ENCODE results near the gene HUNK.
"Not testable (repeated sequence)": the region's sequence is repeated elsewhere in the genome, so short reads cannot be mapped to it uniquely, and the experiment has no call there.

Gene HUNK

GRCh38 chr21:31872452-31873274 is at the start of gene HUNK:
TSS of gene HUNK (plus strand) at chr21:31873020. CDS start at chr21:31873675, 655 bp downstream.
- peak; percentile 9 for DNase-seq (ENCODE audit: low spot score)

GRCh38 chr21:31829736-31830472 is 42.9 kb upstream of the HUNK start:
- DNase-seq (ENCODE audit: low spot score) = no peak

DNA sequence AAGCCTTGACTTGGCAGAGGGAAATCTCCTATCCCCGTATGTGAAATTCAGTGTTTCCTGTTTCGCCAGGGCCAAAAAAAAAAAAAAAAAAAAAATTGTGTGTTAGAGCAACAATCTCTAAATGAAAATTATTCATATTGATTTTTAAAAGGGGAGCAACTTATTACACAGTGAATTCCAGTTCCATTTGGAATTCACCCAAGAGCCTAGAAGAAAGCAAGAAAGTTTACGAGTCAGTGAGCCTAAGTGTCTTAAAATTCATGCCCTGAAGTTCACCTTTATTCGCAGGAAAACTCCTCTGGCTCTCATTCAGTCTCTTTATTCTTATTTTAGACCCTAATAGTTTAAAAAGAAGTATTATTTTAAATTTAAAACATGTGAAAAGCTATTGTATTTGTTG is 42.1 kb upstream of the HUNK start:
- no peak for DNase-seq (ENCODE audit: low spot score)

DNA sequence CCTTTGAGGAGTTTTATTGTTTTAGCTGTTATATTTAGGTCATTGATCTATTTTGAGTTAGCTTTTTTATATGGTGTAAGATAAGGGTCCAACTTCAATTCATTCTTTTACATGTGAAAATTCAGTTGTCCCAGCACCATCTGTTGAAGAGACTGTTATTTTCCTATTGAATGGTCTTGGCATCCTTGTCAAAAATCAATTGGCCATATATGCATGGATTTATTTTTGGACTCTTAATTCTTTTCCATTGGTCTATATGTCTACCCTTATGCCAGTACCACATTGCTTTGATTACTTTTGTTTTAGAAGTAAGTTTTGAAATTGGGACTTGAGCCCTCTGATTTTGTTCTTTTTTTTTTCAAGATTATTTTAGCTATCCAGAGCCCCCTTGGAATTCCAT is 35.8 kb upstream of the HUNK start:
- no peak for DNase-seq (ENCODE audit: low spot score)

- DNase-seq (ENCODE audit: low spot score) = no peak
These were observed 35.0 kb upstream of the HUNK start for GRCh38 chr21:31837618-31838390.

DNA sequence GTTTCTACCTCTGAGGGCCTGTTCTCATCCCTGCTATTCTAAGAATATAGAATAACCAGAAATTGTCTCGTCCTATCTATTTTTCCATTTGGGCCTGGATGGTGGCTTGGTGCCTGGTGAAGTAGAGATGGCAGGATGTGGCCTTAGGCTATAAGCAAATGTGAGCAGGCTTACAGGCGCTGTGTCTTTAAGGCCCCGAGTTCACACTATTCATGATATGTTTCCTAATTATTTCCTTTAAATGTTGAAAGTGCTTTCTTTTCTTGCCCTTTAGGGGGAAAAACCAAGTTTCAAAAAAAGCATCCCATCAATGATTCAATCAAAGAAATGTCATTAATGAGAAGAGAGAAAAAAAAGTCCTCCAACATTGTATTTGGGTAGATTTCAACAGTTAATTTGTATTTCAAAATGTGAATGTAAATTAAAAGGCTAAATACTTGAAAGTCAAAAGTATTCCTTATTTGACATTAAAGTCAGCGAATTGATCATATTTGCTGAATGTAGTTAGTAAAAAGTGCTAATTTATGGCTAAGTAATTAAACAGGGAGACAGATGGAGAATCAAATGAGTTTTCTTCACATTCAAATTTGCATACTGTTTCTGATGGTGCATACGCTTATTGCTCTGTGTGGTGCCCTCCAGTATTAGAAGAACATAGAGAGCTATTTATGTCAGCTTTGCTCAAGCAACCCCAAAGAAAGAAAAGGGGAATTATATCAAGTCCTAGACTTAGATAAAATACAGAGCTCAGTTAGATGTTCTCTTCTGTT is 34.0 kb upstream of the HUNK start:
- no peak for DNase-seq (ENCODE audit: low spot score)

- DNase-seq (ENCODE audit: low spot score) = no peak
These were observed 28.6 kb upstream of the HUNK start for GRCh38 chr21:31844206-31844605.

GRCh38 chr21:31845151-31845729 is 27.6 kb upstream of the HUNK start:
- DNase-seq (ENCODE audit: low spot score) = no peak

DNA sequence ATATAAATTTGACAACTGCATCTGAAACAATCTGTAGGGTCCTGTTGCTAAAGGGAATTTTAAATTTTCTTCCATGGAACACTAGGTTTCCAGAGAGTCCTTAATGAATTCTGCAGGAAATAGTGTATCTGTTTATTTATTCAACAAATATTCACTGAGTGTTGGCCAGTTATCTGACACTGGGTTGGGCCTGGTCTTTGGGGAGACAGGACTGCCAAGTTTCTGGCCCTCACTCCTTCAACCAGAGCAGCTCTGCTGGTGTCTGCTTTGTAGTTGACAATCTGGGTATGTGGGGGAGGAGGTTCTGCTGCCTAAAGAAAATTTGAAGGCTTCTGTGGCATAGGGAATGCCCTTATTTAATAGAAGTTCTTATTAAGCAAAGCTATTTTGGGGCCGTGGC is 26.1 kb upstream of the HUNK start:
- DNase-seq (ENCODE audit: low spot score) = no peak

DNA sequence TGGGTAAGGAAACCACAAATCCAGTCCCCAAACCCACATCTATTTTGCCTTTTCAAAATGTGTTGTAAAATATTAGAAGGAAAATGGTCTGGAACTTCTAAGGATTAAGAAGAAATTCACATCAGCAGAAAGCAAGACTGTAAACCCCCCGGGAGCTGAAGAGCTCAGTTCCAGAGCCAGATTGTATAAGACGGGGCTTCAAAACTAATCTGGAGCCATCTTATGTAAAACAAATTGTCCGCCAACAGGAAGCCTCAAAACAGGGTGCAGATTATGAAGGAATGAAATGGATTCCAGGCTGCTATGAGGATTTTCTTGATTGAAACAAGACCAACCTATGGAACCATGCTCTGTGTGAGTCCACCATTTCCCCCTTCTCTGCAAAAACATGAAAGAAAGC is 25.1 kb upstream of the HUNK start:
- DNase-seq (ENCODE audit: low spot score) = no peak

DNA sequence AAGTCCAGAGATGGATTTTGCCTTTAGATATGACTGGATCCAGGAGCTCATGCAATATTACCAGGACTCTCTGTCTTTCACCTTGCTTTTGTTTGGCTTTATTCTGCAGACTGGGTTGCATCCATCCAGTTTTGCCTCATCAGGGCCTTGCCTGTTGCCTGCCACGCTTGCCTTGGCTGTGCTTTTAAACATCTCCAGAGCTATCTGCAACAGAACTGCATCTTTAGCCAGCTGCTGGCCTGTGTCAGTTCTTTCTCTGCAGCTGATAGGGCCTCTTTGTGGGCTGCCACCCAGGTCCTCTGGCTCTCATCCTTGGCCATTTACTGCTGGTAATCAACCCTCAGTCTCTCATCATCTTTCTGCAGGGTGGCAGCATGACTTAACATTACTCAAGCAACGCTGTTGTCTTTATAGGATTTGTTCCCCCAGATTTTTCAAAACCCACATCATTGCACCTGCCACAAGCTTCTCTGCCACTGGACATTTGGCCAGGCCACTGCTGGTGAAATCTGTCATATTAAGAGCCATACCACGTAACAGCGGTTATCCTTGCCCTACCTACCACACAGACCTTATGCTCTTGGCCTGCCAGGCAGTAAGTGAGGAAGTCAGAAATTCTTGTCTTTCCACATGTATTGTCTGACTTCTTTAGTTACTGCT is 24.4 kb upstream of the HUNK start:
- DNase-seq (ENCODE audit: low spot score) = no peak

GRCh38 chr21:31850886-31851285 is 21.9 kb upstream of the HUNK start:
- no peak for DNase-seq (ENCODE audit: low spot score)

- DNase-seq (ENCODE audit: low spot score) = no peak
These were observed 17.6 kb upstream of the HUNK start for GRCh38 chr21:31855180-31855579.

- DNase-seq (ENCODE audit: low spot score) = no peak
These were observed 15.7 kb upstream of the HUNK start for GRCh38 chr21:31857096-31857495.

DNA sequence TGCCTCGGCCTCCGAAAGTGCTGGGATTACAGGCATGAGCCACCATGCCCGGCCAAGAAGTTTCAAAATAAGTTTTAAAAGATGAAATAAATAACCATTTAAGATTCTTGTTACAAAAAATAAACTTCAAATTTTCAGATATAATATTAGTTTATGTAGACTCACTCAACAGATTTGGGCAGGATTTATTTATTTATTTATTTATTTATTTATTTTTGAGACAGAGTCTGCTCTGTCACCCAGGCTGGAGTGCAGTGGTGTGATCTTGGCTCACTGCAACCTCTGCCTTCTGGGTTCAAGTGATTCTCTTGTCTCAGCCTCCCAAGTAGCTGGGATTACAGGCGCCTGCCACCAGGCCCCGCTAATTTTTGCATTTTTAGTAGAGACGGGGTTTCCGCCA is 15.2 kb upstream of the HUNK start:
- not testable (repeated sequence) for DNase-seq (ENCODE audit: low spot score)

DNA sequence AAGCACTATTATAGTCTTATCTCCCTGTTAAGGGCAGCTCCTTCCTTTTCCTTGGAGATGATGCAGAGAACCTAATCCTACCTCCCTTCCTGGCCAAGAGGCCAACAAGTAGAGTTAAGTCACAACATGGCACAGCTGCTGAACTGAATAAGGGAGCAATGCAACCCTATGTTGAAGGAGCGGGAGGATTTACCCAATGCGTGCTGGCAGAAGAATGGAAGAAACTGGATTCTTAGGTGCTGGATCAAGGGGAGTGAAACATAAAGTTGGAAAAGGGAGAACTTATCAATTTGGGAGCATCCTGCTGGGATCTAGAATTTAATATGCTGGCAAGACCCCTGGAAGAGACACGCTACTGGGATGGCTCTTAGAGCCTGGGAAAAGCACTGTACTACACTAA is 12.0 kb upstream of the HUNK start:
- no peak for DNase-seq (ENCODE audit: low spot score)

DNA sequence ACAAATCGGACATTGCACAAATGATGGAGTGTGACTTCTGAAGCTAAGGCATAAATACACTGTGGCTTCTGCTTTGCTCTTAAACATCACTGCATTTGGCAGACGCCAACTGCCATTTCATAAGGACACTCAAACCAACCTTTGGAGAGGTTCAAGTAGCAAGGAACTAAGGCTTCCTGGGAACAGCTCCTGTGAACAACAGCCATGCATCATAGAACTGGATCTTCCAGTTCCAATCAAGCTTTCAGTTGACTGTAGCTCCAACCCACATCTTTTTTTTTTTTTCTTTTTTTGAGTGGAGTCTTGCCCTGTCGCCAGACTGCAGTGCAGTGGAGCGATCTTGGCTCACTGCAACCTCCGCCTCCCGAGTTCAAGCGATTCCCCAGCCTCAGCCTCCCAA is 10.7 kb upstream of the HUNK start:
- no peak for DNase-seq (ENCODE audit: low spot score)

- DNase-seq (ENCODE audit: low spot score) = no peak
These were observed 7.3 kb upstream of the HUNK start for GRCh38 chr21:31865429-31865970.

- peak; percentile 70 for DNase-seq (ENCODE audit: low spot score)
These were observed 6.7 kb upstream of the HUNK start for GRCh38 chr21:31866077-31866511.

GRCh38 chr21:31869750-31870149 is 3.1 kb upstream of the HUNK start:
- DNase-seq (ENCODE audit: low spot score) = no peak
